Measurements from ENCODE around the gene SGMS1.

Gene SGMS1

DNA sequence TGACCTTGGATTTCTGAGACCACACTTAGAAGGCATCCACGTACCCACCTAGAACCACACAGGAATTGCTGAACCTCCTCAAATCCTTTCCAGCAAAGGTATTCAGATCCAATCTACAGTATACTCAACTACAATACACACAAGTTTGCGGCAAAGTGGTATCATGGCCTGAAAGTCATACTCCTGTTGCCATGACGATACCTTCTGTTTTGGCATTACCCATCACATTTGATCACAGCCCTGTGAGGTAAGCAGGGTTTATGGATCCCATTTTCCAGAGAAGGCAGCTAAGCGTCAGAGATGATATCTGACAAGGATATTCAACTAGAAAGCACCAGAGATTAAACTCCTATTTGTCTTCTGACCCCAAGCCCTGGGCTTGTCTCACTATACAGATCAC lies 32.8 kb downstream of the SGMS1 start:
- H3K9me3 ChIP-seq (replicated peaks in 1 of 2; ENCODE audit: control insufficient read depth in 2 of 2, insufficient read depth in 1 of 2, low read depth in 1 of 2, low read length in 2 of 2) = no peaks in the 10 kb centered on the region
- no peak overlapping the region for H4K8ac ChIP-seq (ENCODE audit: low read depth, low read length)
- H3K23ac ChIP-seq (ENCODE audit: low read depth, low read length, poor library complexity) = no peak overlapping the region
- no peak overlapping the region for H4K91ac ChIP-seq (ENCODE audit: low read depth, low read length, poor library complexity)
- no peak overlapping the region for H2AFZ ChIP-seq (ENCODE audit: low read length)
- H3K14ac ChIP-seq (ENCODE audit: low read length) = no peak overlapping the region
- H3K4me2 ChIP-seq (ENCODE audit: insufficient read depth, low read length, poor library complexity, severe bottlenecking) = no peak overlapping the region
- H3K18ac ChIP-seq (ENCODE audit: low read length) = no peak overlapping the region
- no peak overlapping the region for H3K4ac ChIP-seq (ENCODE audit: low read length)
- no peak overlapping the region for H2BK5ac ChIP-seq (ENCODE audit: low read length)
- H3K27me3 ChIP-seq (ENCODE audit: control insufficient read depth in 3 of 3, insufficient read depth in 3 of 3, low read depth in 1 of 3, low read length in 3 of 3) = no peaks in the 10 kb centered on the region
- no peak for DNase-seq (ENCODE audit: low spot score)
- H3K9ac ChIP-seq (ENCODE audit: low read depth, low read length, poor library complexity) = no peak overlapping the region
- H2BK15ac ChIP-seq (ENCODE audit: low read length) = no peak overlapping the region
- no peaks in the 10 kb centered on the region for H3K79me1 ChIP-seq (ENCODE audit: low read depth, low read length)
- no peak overlapping the region for H2AK5ac ChIP-seq (ENCODE audit: low read depth, low read length)
- H2BK12ac ChIP-seq (ENCODE audit: low read length) = no peak overlapping the region
- WGBS, 2 donors (ENCODE audit: extremely low coverage in 2 of 2, insufficient read length in 2 of 2, insufficient replicate concordance in 1 of 2) = no CpG with 5 or more reads among the region's 4 CpGs
- no peak overlapping the region for H3K4me3 ChIP-seq (ENCODE audit: low read length in 2 of 2)
- no peaks in the 10 kb centered on the region for H3K4me1 ChIP-seq (ENCODE audit: control insufficient read depth in 2 of 2, insufficient read depth in 1 of 2, low read depth in 1 of 2, low read length in 2 of 2)
- no peak overlapping the region for H3K27ac ChIP-seq (replicated peaks; ENCODE audit: low read length)
- H3K36me3 ChIP-seq (replicated peaks in 1 of 2; ENCODE audit: control insufficient read depth in 2 of 2, insufficient read depth in 2 of 2, low read length in 2 of 2) = peaks cover 0 to 7% of the 10 kb centered on the region in 2 donors
- H2BK120ac ChIP-seq (ENCODE audit: low read depth, low read length) = no peak overlapping the region

DNA sequence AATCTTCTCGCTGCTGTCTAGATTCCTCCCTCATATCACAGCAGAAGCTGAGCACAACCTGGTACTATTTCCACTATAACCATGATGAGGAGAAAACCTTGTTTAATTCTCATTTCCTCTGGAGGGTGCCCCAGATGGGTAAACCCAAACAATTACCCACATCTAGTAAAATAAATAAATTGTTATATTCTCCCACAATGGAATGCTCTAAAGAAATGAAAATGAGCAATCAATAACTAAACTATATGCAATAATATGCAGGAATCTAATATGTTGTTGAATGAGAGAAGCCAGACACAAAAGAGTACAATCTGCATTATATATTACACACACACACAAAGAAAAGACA lies 37.0 kb downstream of the SGMS1 start:
- no peak for DNase-seq (ENCODE audit: low spot score)
- Histone ChIP-seq H3K27me3 (ENCODE audit: control insufficient read depth in 3 of 3, insufficient read depth in 3 of 3, low read depth in 1 of 3, low read length in 3 of 3) (peaks cover 0 to 4% (median 0%) of the 10 kb centered on the region in 3 experiments), H3K4me3 (ENCODE audit: low read length in 2 of 2) (no peak overlapping the region), H2AK5ac (ENCODE audit: low read depth, low read length) (no peak overlapping the region), H3K4ac (ENCODE audit: low read length) (no peak overlapping the region), H3K4me1 (ENCODE audit: control insufficient read depth in 2 of 2, insufficient read depth in 1 of 2, low read depth in 1 of 2, low read length in 2 of 2) (no peaks in the 10 kb centered on the region), H3K4me2 (ENCODE audit: insufficient read depth, low read length, poor library complexity, severe bottlenecking) (no peak overlapping the region), H2BK12ac (ENCODE audit: low read length) (no peak overlapping the region), H3K18ac (ENCODE audit: low read length) (no peak overlapping the region), H2BK15ac (ENCODE audit: low read length) (no peak overlapping the region), H3K27ac (replicated peaks; ENCODE audit: low read length) (no peak overlapping the region), H4K8ac (ENCODE audit: low read depth, low read length) (no peak overlapping the region), H2BK120ac (ENCODE audit: low read depth, low read length) (no peak overlapping the region), H3K36me3 (replicated peaks in 1 of 2; ENCODE audit: control insufficient read depth in 2 of 2, insufficient read depth in 2 of 2, low read length in 2 of 2) (peaks cover 0 to 7% of the 10 kb centered on the region in 2 donors), H3K79me1 (ENCODE audit: low read depth, low read length) (no peaks in the 10 kb centered on the region), H3K23ac (ENCODE audit: low read depth, low read length, poor library complexity) (no peak overlapping the region), H2BK5ac (ENCODE audit: low read length) (no peak overlapping the region), H4K91ac (ENCODE audit: low read depth, low read length, poor library complexity) (no peak overlapping the region), H2AFZ (ENCODE audit: low read length) (no peak overlapping the region), H3K9ac (ENCODE audit: low read depth, low read length, poor library complexity) (no peak overlapping the region), H3K9me3 (replicated peaks in 1 of 2; ENCODE audit: control insufficient read depth in 2 of 2, insufficient read depth in 1 of 2, low read depth in 1 of 2, low read length in 2 of 2) (no peaks in the 10 kb centered on the region), H3K14ac (ENCODE audit: low read length) (no peak overlapping the region)
- no CpG with 5 or more reads among the region's 1 CpG for WGBS, 2 donors (ENCODE audit: extremely low coverage in 2 of 2, insufficient read length in 2 of 2, insufficient replicate concordance in 1 of 2)

GRCh38 chr10:50585921-50586739 lies 37.6 kb downstream of the SGMS1 start:
- H3K79me1 ChIP-seq (ENCODE audit: low read depth, low read length) = no peaks in the 10 kb centered on the region
- H2AFZ ChIP-seq (ENCODE audit: low read length) = no peak overlapping the region
- no peak overlapping the region for H4K8ac ChIP-seq (ENCODE audit: low read depth, low read length)
- H3K36me3 ChIP-seq (replicated peaks in 1 of 2; ENCODE audit: control insufficient read depth in 2 of 2, insufficient read depth in 2 of 2, low read length in 2 of 2) = peaks cover 0 to 7% of the 10 kb centered on the region in 2 donors
- no peak overlapping the region for H4K91ac ChIP-seq (ENCODE audit: low read depth, low read length, poor library complexity)
- H2BK12ac ChIP-seq (ENCODE audit: low read length) = no peak overlapping the region
- no peak overlapping the region for H3K4me2 ChIP-seq (ENCODE audit: insufficient read depth, low read length, poor library complexity, severe bottlenecking)
- H3K18ac ChIP-seq (ENCODE audit: low read length) = no peak overlapping the region
- no CpG with 5 or more reads among the region's 6 CpGs for WGBS, 2 donors (ENCODE audit: extremely low coverage in 2 of 2, insufficient read length in 2 of 2, insufficient replicate concordance in 1 of 2)
- no peaks in the 10 kb centered on the region for H3K4me1 ChIP-seq (ENCODE audit: control insufficient read depth in 2 of 2, insufficient read depth in 1 of 2, low read depth in 1 of 2, low read length in 2 of 2)
- H2AK5ac ChIP-seq (ENCODE audit: low read depth, low read length) = no peak overlapping the region
- no peaks in the 10 kb centered on the region for H3K9me3 ChIP-seq (replicated peaks in 1 of 2; ENCODE audit: control insufficient read depth in 2 of 2, insufficient read depth in 1 of 2, low read depth in 1 of 2, low read length in 2 of 2)
- no peak overlapping the region for H3K23ac ChIP-seq (ENCODE audit: low read depth, low read length, poor library complexity)
- H3K27ac ChIP-seq (replicated peaks; ENCODE audit: low read length) = no peak overlapping the region
- no peak overlapping the region for H2BK5ac ChIP-seq (ENCODE audit: low read length)
- no peak overlapping the region for H3K9ac ChIP-seq (ENCODE audit: low read depth, low read length, poor library complexity)
- no peak overlapping the region for H3K14ac ChIP-seq (ENCODE audit: low read length)
- H3K27me3 ChIP-seq (ENCODE audit: control insufficient read depth in 3 of 3, insufficient read depth in 3 of 3, low read depth in 1 of 3, low read length in 3 of 3) = peaks cover 0 to 4% (median 0%) of the 10 kb centered on the region in 3 experiments
- H3K4me3 ChIP-seq (ENCODE audit: low read length in 2 of 2) = no peak overlapping the region
- H3K4ac ChIP-seq (ENCODE audit: low read length) = no peak overlapping the region
- no peak for DNase-seq (ENCODE audit: low spot score)
- no peak overlapping the region for H2BK120ac ChIP-seq (ENCODE audit: low read depth, low read length)
- no peak overlapping the region for H2BK15ac ChIP-seq (ENCODE audit: low read length)

DNA sequence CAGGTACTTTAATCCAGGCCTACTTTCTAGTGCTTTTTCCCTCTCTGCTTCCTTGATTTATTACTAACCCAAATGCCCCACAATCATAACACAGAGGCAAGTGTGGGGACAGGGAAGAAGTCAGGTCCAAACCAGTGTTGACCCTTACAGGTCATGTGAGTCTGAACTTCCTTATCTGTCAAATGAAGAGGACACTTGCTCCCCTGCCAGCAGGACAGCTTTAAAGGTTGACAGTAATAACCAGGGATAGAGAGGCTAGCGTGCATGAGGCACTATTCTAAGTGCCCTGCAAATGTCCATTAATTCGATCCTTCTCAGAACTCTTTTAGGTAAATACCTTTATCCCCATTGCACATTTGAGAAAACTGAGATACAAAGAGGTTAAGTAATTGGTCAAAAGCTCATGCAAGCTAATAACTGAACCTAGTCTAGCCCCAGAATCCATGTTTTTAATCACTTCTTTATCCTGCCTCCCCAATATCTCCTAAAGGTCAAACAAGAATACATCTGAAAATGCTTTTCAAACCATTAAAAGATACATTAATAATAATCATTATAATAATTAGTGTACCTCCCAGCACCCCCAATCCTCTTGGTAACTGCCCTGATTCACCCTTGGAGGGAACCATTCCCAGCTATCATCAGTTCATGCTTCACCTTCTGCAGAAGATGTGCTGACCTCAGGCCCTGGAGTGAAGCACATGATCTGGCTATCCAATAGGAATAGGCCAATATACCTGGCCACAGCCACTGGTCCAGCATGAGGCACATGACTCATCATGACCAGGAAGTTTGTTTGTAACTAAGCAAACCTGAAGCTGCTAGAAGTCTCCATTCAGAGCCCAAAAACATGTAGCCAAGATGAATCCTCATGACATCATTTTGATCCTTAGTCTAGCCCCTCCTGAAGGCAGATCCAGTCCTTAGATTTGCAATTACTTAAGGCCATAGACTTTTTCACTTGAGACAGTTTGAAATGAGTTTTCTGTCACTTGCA lies 40.7 kb downstream of the SGMS1 start:
- WGBS, 2 donors (ENCODE audit: extremely low coverage in 2 of 2, insufficient read length in 2 of 2, insufficient replicate concordance in 1 of 2) = no CpG with 5 or more reads among the region's 2 CpGs
- Histone ChIP-seq H3K23ac (ENCODE audit: low read depth, low read length, poor library complexity) (no peak overlapping the region), H3K4me1 (ENCODE audit: control insufficient read depth in 2 of 2, insufficient read depth in 1 of 2, low read depth in 1 of 2, low read length in 2 of 2) (no peaks in the 10 kb centered on the region), H3K27ac (replicated peaks; ENCODE audit: low read length) (no peak overlapping the region), H2AFZ (ENCODE audit: low read length) (no peak overlapping the region), H3K4ac (ENCODE audit: low read length) (no peak overlapping the region), H4K8ac (ENCODE audit: low read depth, low read length) (no peak overlapping the region), H2BK5ac (ENCODE audit: low read length) (no peak overlapping the region), H2BK12ac (ENCODE audit: low read length) (no peak overlapping the region), H3K14ac (ENCODE audit: low read length) (no peak overlapping the region), H2BK120ac (ENCODE audit: low read depth, low read length) (no peak overlapping the region), H3K27me3 (ENCODE audit: control insufficient read depth in 3 of 3, insufficient read depth in 3 of 3, low read depth in 1 of 3, low read length in 3 of 3) (peaks cover 0 to 4% (median 0%) of the 10 kb centered on the region in 3 experiments), H2BK15ac (ENCODE audit: low read length) (no peak overlapping the region), H3K79me1 (ENCODE audit: low read depth, low read length) (no peaks in the 10 kb centered on the region), H3K18ac (ENCODE audit: low read length) (no peak overlapping the region), H3K4me3 (ENCODE audit: low read length in 2 of 2) (no peak overlapping the region), H4K91ac (ENCODE audit: low read depth, low read length, poor library complexity) (no peak overlapping the region), H3K9me3 (replicated peaks in 1 of 2; ENCODE audit: control insufficient read depth in 2 of 2, insufficient read depth in 1 of 2, low read depth in 1 of 2, low read length in 2 of 2) (no peaks in the 10 kb centered on the region), H2AK5ac (ENCODE audit: low read depth, low read length) (no peak overlapping the region), H3K9ac (ENCODE audit: low read depth, low read length, poor library complexity) (no peak overlapping the region), H3K4me2 (ENCODE audit: insufficient read depth, low read length, poor library complexity, severe bottlenecking) (no peak overlapping the region), H3K36me3 (replicated peaks in 1 of 2; ENCODE audit: control insufficient read depth in 2 of 2, insufficient read depth in 2 of 2, low read length in 2 of 2) (no peaks in the 10 kb centered on the region)
- DNase-seq (ENCODE audit: low spot score) = no peak
